Measurements from ENCODE around the gene MROH7. TPM values are rescaled to one million over a fixed set of nuclear protein-coding genes. Genes with fewer than 3 reads are reported as not detected.

Gene MROH7
- total RNA-seq, 3 donors from 2014 or later, result 8.9 to 39.0 (median 16.6) TPM

- Histone ChIP-seq H3K4me3 (no peak overlapping the region), H3K36me3 (ENCODE audit: low read depth) (no peaks in the 10 kb centered on the region), H3K4me1 (ENCODE audit: low read depth) (no peaks in the 10 kb centered on the region), H3K9me3 (no peaks in the 10 kb centered on the region)
- ATAC-seq (no peak), DNase-seq (no peak)
- TF ChIP-seq, protein P1, sequence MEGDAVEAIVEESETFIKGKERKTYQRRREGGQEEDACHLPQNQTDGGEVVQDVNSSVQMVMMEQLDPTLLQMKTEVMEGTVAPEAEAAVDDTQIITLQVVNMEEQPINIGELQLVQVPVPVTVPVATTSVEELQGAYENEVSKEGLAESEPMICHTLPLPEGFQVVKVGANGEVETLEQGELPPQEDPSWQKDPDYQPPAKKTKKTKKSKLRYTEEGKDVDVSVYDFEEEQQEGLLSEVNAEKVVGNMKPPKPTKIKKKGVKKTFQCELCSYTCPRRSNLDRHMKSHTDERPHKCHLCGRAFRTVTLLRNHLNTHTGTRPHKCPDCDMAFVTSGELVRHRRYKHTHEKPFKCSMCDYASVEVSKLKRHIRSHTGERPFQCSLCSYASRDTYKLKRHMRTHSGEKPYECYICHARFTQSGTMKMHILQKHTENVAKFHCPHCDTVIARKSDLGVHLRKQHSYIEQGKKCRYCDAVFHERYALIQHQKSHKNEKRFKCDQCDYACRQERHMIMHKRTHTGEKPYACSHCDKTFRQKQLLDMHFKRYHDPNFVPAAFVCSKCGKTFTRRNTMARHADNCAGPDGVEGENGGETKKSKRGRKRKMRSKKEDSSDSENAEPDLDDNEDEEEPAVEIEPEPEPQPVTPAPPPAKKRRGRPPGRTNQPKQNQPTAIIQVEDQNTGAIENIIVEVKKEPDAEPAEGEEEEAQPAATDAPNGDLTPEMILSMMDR (IDR thresholded peaks at IDR 0.05), result no peak
- intact Hi-C loops (cut with DNase I, micrococcal nuclease), result no loop called here
Observed at GRCh38 chr1:54703471-54703870, 61.9 kb downstream of the MROH7 start.

DNA sequence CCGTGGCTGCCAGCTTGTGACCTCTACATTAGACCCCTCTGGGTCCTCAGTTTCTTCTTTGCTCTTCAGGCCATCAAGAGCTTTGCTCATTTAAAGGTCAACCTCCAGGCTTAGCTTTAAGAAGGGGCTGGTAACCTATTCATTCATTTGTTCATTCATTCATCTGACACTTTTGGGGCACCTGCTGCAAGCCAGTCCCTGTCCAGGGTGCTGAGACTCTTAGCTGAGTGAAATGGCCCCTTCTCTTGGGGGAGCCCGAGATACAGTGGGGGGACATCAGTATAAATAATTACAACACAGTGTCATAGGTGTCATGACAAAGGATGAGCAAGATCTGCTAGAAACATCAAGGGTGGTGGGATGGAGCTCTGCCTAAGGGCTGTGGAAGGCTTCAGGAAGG lies 63.6 kb downstream of the MROH7 start:
- DNase-seq (no peak), ATAC-seq (no peak)
- intact Hi-C loops (cut with DNase I, micrococcal nuclease), result no loop called here
- Histone ChIP-seq H3K36me3 (ENCODE audit: low read depth) (no peaks in the 10 kb centered on the region), H3K4me1 (ENCODE audit: low read depth) (no peaks in the 10 kb centered on the region), H3K9me3 (no peaks in the 10 kb centered on the region), H3K4me3 (no peak overlapping the region)
- TF ChIP-seq, protein P1 (IDR thresholded peaks at IDR 0.05), result no peak

DNA sequence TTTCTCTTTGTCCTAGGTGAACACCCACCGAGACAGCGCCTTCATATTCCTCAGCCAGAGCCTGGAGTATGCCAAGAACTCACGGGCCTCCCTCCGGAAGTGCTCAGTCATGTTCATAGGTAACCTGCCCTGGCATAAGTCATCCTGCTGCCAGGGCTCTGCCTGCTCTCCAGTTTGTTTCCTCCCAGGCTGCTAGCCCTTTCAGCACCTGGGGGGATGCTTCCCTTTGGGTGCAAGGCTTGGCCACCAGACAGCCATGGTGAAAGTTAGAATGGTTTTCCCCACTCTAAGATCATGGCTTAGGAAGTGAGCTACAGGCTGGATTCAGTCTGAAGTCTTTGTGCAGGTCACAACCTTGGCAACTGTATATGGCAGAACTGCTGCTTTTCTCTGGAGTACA lies 64.8 kb downstream of the MROH7 start:
- DNase-seq (no peak), ATAC-seq (no peak)
- Histone ChIP-seq H3K4me3 (no peak overlapping the region), H3K36me3 (ENCODE audit: low read depth) (no peaks in the 10 kb centered on the region), H3K4me1 (ENCODE audit: low read depth) (no peaks in the 10 kb centered on the region), H3K9me3 (no peaks in the 10 kb centered on the region)
- intact Hi-C loops (cut with DNase I, micrococcal nuclease), result no loop called here
- TF ChIP-seq, protein P1 (IDR thresholded peaks at IDR 0.05), result no peak

DNA sequence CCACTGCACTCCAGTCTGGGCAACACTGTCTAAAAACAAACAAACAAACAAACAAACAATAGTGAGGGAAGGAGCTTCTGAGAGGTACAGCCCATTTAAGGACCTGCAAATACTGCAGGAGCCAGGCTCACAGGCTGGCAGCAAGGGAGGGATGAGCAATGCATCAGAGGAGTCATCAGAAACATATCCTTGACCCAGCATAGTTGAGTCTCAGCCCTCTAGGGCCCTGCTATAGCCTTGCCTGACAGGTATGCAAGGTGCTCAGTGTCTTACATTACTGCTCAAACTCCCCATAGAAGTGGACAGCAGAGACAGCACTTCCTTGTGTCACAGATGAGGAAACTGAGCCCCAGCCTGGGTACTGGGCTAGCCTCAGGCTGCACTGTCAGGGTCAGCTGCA lies 66.8 kb downstream of the MROH7 start:
- Histone ChIP-seq H3K36me3 (ENCODE audit: low read depth) (no peaks in the 10 kb centered on the region), H3K4me3 (no peak overlapping the region), H3K4me1 (ENCODE audit: low read depth) (no peaks in the 10 kb centered on the region), H3K9me3 (no peaks in the 10 kb centered on the region)
- no peak for DNase-seq
- TF ChIP-seq, protein P1 (IDR thresholded peaks at IDR 0.05), result no peak
- intact Hi-C loops (cut with DNase I, micrococcal nuclease), result no loop called here
- ATAC-seq, result no peak

GRCh38 chr1:54709547-54710292 lies 68.1 kb downstream of the MROH7 start:
- intact Hi-C loops (cut with DNase I, micrococcal nuclease), result no loop called here
- no peak overlapping the region for H3K4me3 ChIP-seq
- ATAC-seq (no peak), DNase-seq (no peak)
- TF ChIP-seq, protein P1 (IDR thresholded peaks at IDR 0.05), result no peak
- H3K36me3 ChIP-seq (ENCODE audit: low read depth), result no peaks in the 10 kb centered on the region
- H3K9me3 ChIP-seq, result no peaks in the 10 kb centered on the region
- no peaks in the 10 kb centered on the region for H3K4me1 ChIP-seq (ENCODE audit: low read depth)

Data from mucosa of descending colon (tissue), 3 donors.